Stimulated activated naive CD8-positive, alpha-beta T cell treated with anti-CD3 and anti-CD28 coated beads, Interleukin-15, Interleukin-2, amounts not matched to agents 100 ng/mL and 50 ng/mL, for 24 hours (primary cell): ENCODE measurements around the gene TTYH3.
"Not testable (repeated sequence)": the region's sequence is repeated elsewhere in the genome, so short reads cannot be mapped to it uniquely, and the experiment has no call there.

Source experiments
- H3K27ac Mint-ChIP-seq: one replicate; pipeline ENCODE4 v1.8.0; 2021; ENCODE audit warnings: mild to moderate bottlenecking, mixed read lengths
- H3K27me3 Mint-ChIP-seq: one replicate; pipeline ENCODE4 v1.8.0; 2021; ENCODE audit warnings: mixed read lengths
- H3K36me3 Mint-ChIP-seq: one replicate; pipeline ENCODE4 v1.8.0; 2021; ENCODE audit warnings: low read depth, mixed read lengths
- H3K4me1 Mint-ChIP-seq: one replicate; pipeline ENCODE4 v1.8.0; 2021; ENCODE audit warnings: low read depth, mixed read lengths
- H3K4me3 Mint-ChIP-seq: one replicate; pipeline ENCODE4 v1.8.0; 2021; ENCODE audit warnings: mild to moderate bottlenecking, mixed read lengths
- H3K9me3 Mint-ChIP-seq: one replicate; pipeline ENCODE4 v1.8.0; 2021; ENCODE audit warnings: mixed read lengths

The TTYH3 gene

DNA sequence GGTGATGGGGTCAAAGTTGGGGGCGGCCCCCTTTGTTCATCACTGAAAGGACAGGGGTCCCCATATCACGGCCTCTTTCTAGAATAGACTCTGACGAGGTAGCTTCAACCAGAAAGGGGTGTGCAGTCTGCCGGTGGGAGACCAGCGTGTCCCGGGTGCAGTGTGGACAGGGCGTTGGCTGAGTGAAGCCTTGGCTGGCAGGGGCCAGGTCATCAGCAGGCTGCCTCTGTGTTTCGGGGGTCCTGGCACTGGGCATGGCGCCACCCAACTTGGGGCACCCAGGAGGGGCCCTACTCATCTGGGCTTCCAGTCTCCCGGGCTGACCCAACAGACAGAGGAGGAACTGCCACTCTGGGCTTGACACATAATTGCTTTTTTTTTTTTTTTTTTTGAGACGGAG lies 52.7 kb downstream of the TTYH3 start:
- peaks cover 34% of the 10 kb centered on the region for H3K27me3 Mint-ChIP-seq
- H3K27ac Mint-ChIP-seq = no peak overlapping the region
- H3K4me1 Mint-ChIP-seq = peaks cover 8% of the 10 kb centered on the region

DNA sequence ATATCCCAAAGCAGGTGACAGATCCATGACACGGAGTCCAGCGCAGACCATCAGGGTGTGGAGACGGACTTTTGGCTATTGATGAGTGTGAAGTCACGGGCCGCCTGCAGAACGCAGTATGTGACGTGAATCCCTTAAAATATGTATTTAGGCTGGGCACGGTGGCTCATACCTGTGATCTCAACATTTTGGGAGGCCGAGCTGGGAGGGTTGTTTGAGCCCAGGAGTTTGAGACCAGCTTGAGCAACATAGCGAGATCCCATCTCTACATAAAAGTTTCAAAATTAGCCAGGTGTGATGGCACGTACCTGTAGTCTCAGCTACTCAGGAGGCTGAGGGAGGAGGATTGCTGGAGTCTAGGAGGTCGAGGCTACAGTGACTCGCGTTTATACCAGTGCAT lies 54.3 kb downstream of the TTYH3 start:
- H3K27ac Mint-ChIP-seq = no peak overlapping the region
- peaks cover 45% of the 10 kb centered on the region for H3K27me3 Mint-ChIP-seq
- H3K4me3 Mint-ChIP-seq = no peak overlapping the region
- H3K4me1 Mint-ChIP-seq = peaks cover 13% of the 10 kb centered on the region
- H3K36me3 Mint-ChIP-seq = no peaks in the 10 kb centered on the region
- no peaks in the 10 kb centered on the region for H3K9me3 Mint-ChIP-seq

More for the DNA sequence above, 52.7 kb downstream of the TTYH3 start:
- Mint-ChIP-seq H3K36me3 (no peaks in the 10 kb centered on the region), H3K9me3 (no peaks in the 10 kb centered on the region), H3K4me3 (no peak overlapping the region)

DNA sequence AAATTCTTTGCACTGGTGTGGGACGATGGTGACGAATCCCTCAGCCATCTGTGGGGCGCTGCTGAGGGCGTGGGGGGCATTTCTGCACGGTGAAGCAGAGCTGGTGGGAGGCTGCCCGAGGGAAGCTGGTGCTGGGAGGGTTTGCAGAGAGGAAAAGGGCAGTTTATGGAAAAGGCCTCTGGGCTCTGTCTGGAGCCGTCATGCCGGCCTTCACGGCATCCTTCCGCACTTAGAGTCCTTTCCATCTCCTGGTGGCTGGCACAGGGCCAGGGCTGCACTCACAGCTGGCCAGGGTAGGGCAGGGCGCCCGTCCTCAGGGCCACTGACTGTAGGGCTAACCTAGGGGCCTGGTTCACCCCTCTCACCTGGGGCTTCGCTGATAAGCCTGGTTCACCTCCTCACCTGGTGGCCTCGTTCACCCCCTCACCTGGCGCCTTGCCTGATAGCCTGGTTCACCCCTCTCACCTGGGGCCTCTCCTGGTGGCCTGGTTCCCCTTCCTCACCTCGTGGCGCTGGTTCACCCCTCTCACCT lies 55.6 kb downstream of the TTYH3 start:
- Mint-ChIP-seq H3K27me3 (peaks cover 47% of the 10 kb centered on the region), H3K4me1 (peaks cover 13% of the 10 kb centered on the region)

DNA sequence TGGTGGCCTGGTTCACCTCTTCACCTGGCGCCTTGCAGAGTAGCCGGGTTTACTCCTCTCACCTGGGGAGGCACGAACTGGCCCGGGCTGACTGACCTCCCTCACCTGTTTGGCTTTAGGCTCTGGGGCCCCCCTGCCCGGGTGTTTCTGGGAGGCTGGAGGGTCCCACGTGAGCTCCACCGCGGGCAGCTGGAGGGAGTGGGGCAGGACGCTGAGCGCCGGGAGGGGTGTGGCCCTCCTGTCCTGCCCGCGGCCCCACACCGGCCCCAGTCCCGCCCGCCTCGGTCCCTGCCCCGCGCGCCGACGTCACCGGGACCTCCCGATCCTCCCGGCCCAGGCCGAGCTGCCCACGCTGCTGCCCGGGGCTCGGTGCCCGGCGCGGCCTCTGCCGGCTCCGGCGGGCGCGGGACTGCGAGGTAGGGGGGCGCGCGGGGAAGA lies 56.1 kb downstream of the TTYH3 start, which contains the start of gene AMZ1:
TSS of gene AMZ1 (plus strand) at position 322 of the 438 bp plus-strand sequence. CDS start 12,250 bp downstream, outside the sequence.
- Mint-ChIP-seq H3K27ac (no peak within 1 kb of the TSS), H3K9me3 (no peaks in the 10 kb centered on the region), H3K36me3 (no peaks in the 10 kb centered on the region), H3K27me3 (peaks cover 46% of the 10 kb centered on the region), H3K4me3 (peak within 1 kb of the TSS; percentile 60), H3K4me1 (peaks cover 13% of the 10 kb centered on the region)

More for the DNA sequence above, 55.6 kb downstream of the TTYH3 start:
- H3K4me3 Mint-ChIP-seq = no peak overlapping the region
- no peaks in the 10 kb centered on the region for H3K9me3 Mint-ChIP-seq
- no peaks in the 10 kb centered on the region for H3K36me3 Mint-ChIP-seq
- no peak overlapping the region for H3K27ac Mint-ChIP-seq

- Mint-ChIP-seq H3K27ac (no peak overlapping the region), H3K4me3 (peak overlapping the region; percentile 60), H3K9me3 (no peaks in the 10 kb centered on the region), H3K27me3 (peaks cover 44% of the 10 kb centered on the region), H3K36me3 (no peaks in the 10 kb centered on the region), H3K4me1 (peaks cover 13% of the 10 kb centered on the region)
These were observed 56.9 kb downstream of the TTYH3 start for GRCh38 chr7:2688409-2689342.

GRCh38 chr7:2689343-2689847 lies 57.6 kb downstream of the TTYH3 start:
- Mint-ChIP-seq H3K36me3 (no peaks in the 10 kb centered on the region), H3K4me3 (no peak overlapping the region), H3K27me3 (peaks cover 41% of the 10 kb centered on the region), H3K27ac (no peak overlapping the region), H3K4me1 (peaks cover 13% of the 10 kb centered on the region), H3K9me3 (no peaks in the 10 kb centered on the region)

- H3K9me3 Mint-ChIP-seq = no peaks in the 10 kb centered on the region
- H3K36me3 Mint-ChIP-seq = no peaks in the 10 kb centered on the region
- H3K4me3 Mint-ChIP-seq = no peak overlapping the region
- peaks cover 41% of the 10 kb centered on the region for H3K27me3 Mint-ChIP-seq
- no peak overlapping the region for H3K27ac Mint-ChIP-seq
- H3K4me1 Mint-ChIP-seq = peaks cover 13% of the 10 kb centered on the region
These were observed 58.3 kb downstream of the TTYH3 start for GRCh38 chr7:2689951-2690705.

DNA sequence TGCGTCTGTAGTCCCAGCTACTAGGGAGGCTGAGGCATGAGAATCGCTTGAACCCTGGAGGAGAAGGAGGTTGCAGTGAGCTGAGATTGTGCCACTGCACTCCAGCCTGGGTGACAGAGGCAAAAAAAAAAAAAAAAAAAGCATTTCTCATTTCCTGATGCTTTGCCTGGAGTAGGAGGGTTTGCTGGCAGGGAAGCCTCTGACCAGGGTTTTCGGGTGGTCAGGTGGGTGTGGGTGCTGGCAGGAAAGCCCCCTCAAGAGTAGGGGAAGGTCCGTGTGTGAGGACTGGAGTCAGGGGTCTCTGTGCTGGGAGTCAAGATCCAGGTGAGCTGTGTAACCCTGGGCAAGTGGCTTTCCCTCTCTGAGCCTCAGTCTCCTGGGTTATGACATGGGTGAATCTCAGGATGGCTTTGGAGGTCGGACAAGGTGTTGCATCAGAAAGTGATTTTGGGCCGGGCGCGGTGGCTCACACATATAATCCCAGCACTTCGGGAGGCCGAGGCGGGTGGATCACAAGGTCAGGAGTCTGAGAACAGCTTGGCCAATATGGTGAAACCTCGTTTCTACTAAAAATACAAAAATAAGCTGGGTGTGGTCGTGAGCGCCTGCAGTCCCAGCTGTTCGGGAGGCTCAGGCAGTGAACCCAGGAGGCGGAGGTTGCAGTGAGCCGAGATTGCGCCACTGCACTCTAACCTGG lies 59.4 kb downstream of the TTYH3 start:
- Mint-ChIP-seq H3K27me3 (peaks cover 37% of the 10 kb centered on the region), H3K27ac (no peak overlapping the region), H3K4me3 (no peak overlapping the region), H3K4me1 (peaks cover 13% of the 10 kb centered on the region), H3K36me3 (no peaks in the 10 kb centered on the region), H3K9me3 (no peaks in the 10 kb centered on the region)

DNA sequence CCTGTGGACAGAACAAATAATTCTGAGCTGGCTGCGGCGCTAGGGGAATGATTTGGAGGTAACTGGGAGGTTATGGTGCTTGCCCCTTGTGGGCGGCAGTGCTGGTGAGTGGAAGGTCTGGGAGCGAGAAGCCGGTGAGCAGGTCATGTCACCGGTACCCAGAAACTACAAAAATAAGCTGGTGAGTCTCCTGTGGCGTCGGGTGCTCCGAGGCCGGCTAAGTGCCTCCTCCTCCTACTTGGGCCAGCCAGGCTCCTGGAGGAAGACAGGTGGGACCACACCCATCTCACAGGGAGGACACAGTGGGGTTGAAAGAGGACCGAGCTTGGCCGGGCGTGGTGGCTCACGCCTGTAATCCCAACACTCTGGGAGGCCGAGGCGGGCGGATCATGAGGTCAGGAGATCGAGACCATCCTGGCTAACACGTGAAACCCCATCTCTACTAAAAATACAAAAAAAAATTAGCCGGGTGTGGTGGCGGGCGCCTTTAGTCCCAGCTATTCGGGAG lies 60.2 kb downstream of the TTYH3 start:
- not testable (repeated sequence) for H3K9me3 Mint-ChIP-seq, H3K4me3 Mint-ChIP-seq, H3K27ac Mint-ChIP-seq, H3K36me3 Mint-ChIP-seq
- H3K4me1 Mint-ChIP-seq = peaks cover 13% of the 10 kb centered on the region
- peaks cover 32% of the 10 kb centered on the region for H3K27me3 Mint-ChIP-seq

GRCh38 chr7:2692543-2692942 lies 60.8 kb downstream of the TTYH3 start:
- peaks cover 13% of the 10 kb centered on the region for H3K4me1 Mint-ChIP-seq
- H3K4me3 Mint-ChIP-seq = no peak overlapping the region
- H3K27ac Mint-ChIP-seq = no peak overlapping the region
- H3K9me3 Mint-ChIP-seq = no peaks in the 10 kb centered on the region
- peaks cover 30% of the 10 kb centered on the region for H3K27me3 Mint-ChIP-seq
- H3K36me3 Mint-ChIP-seq = no peaks in the 10 kb centered on the region

DNA sequence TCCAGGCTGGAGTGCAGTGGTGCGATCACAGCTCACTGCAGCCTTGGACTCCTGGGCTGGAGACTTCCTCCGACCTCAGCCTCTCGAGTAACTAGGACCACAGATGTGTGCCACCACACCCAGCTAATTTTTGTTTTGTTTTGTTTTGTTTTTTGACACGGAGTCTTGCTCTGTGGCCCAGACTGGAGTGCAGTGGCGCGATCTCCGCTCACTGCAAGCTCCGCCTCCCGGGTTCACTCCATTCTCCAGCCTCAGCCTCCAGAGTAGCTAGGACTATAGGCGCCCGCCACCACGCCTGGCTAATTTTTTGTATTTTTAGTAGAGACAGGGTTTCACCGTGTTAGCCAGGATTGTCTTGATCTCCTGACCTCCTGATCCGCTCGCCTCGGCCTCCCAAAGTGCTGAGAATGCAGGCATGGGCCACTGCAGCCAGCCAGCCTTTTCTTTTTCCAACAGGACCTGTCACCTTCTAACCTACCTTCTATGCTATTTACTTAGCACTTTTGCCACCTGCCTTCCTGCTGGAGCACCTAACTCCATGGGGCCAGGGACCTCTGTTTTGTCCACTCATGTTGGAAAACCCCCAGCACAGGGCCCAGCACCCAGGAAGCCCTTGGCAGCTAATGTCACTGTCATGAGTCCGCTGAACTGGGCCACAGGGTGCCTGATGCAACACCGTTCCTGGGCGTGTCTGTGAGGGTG lies 61.8 kb downstream of the TTYH3 start:
- H3K4me3 Mint-ChIP-seq, H3K27ac Mint-ChIP-seq, H3K9me3 Mint-ChIP-seq, H3K36me3 Mint-ChIP-seq: not testable (repeated sequence)
- H3K27me3 Mint-ChIP-seq = peaks cover 29% of the 10 kb centered on the region
- peaks cover 17% of the 10 kb centered on the region for H3K4me1 Mint-ChIP-seq

DNA sequence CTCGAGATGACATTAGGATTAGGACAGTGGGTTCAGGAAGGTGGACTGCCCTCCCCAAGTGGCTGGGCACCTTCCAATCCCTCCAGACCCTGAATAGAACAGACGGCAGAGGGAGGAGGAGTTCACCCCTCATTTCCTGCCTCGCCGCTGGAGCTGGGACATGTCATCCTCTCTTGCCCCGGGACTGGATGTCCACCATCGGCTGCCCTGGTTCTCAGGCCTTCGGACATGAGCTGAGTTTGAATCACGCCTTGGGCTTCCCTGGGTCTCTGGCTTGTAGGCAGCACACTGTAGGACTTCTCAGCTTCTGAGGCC lies 62.3 kb downstream of the TTYH3 start:
- H3K9me3 Mint-ChIP-seq, H3K27ac Mint-ChIP-seq, H3K36me3 Mint-ChIP-seq, H3K4me3 Mint-ChIP-seq: not testable (repeated sequence)
- H3K4me1 Mint-ChIP-seq = peaks cover 17% of the 10 kb centered on the region
- peaks cover 27% of the 10 kb centered on the region for H3K27me3 Mint-ChIP-seq

- Mint-ChIP-seq H3K36me3 (no peaks in the 10 kb centered on the region), H3K4me1 (peaks cover 22% of the 10 kb centered on the region), H3K27ac (peak overlapping the region; percentile 41), H3K9me3 (no peaks in the 10 kb centered on the region), H3K4me3 (peak overlapping the region; percentile 47), H3K27me3 (peaks cover 19% of the 10 kb centered on the region)
These were observed 66.9 kb downstream of the TTYH3 start for GRCh38 chr7:2698581-2699288.
